Measurements from ENCODE around the gene PHF21B.

Gene PHF21B

DNA sequence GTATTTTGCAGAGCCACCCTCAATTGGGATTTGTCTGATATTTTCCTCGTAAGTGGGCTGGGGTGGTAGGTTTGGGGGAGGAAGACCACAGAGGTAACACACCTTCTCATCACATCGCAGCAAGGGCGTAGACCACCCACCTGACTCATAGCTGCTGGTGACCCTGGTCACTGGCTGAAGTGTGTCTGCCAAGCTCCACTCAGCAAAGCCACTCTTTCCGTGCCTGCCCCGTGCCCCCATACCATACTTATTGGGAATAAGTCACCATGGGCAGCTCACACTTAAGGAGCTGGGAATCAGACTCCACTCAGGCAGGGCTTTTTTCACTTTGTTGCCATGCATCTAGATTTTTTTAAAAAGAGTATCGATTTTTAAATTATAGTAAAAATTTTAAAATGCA is 111.6 kb downstream of the PHF21B start:
- WGBS (ENCODE audit: insufficient coverage, insufficient read length), result no CpG with 5 or more reads among the region's 6 CpGs
- Histone ChIP-seq H3K9me3 (ENCODE audit: control insufficient read depth, insufficient read depth, low read length) (no peaks in the 10 kb centered on the region), H3K27ac (ENCODE audit: low read length) (no peak overlapping the region), H3K4me3 (ENCODE audit: low read length) (no peak overlapping the region), H3K27me3 (ENCODE audit: control insufficient read depth, insufficient read depth, low read length) (no peaks in the 10 kb centered on the region), H3K4me1 (ENCODE audit: control insufficient read depth, insufficient read depth, low read length) (no peaks in the 10 kb centered on the region), H3K36me3 (ENCODE audit: control insufficient read depth, insufficient read depth, low read length) (peaks cover 8% of the 10 kb centered on the region)
- no peak for DNase-seq (ENCODE audit: low read depth, low spot score)

DNA sequence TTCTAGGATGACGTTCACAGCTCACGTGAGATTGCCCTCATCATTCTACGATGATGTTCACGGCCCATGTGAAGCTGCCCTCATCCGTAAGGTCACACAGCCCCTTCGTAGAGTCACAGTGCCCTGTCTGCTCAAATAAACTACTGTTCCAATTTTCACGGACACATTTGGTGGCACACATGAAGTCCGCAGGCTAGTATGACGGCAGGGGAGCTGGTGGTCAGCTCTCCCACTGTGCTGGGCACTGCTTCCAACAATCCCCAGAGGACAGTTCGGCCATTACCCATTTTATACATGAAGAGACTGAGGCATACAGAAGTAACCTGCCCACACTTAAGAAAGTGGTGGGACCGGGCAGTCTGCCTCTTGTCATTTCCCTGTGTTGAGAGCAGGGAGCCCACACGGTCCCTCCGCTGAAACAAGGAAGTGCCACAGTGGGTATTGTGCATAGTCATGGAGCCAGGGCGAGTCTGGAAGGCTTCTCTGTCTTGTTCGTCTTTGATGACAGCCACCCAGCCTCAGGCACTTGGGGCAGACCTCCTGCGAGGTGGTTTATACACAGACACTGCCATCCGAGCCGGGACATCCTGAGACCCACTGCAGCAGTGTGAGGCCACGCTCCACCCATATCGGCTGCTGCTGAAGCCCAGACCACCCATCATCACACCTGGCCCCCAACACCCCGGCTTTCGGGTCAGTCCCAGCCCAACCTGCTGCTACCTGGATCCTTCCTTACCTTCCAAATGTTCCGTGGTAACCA is 114.3 kb downstream of the PHF21B start:
- no peak for DNase-seq (ENCODE audit: low read depth, low spot score)
- WGBS (ENCODE audit: insufficient coverage, insufficient read length), result no CpG with 5 or more reads among the region's 23 CpGs
- Histone ChIP-seq H3K9me3 (ENCODE audit: control insufficient read depth, insufficient read depth, low read length) (no peaks in the 10 kb centered on the region), H3K27ac (ENCODE audit: low read length) (no peak overlapping the region), H3K4me3 (ENCODE audit: low read length) (no peak overlapping the region), H3K36me3 (ENCODE audit: control insufficient read depth, insufficient read depth, low read length) (0 out of 2 replicates have a peak, but pooled peaks cover 8% of the 10 kb centered on the region), H3K4me1 (ENCODE audit: control insufficient read depth, insufficient read depth, low read length) (no peaks in the 10 kb centered on the region), H3K27me3 (ENCODE audit: control insufficient read depth, insufficient read depth, low read length) (no peaks in the 10 kb centered on the region)

DNA sequence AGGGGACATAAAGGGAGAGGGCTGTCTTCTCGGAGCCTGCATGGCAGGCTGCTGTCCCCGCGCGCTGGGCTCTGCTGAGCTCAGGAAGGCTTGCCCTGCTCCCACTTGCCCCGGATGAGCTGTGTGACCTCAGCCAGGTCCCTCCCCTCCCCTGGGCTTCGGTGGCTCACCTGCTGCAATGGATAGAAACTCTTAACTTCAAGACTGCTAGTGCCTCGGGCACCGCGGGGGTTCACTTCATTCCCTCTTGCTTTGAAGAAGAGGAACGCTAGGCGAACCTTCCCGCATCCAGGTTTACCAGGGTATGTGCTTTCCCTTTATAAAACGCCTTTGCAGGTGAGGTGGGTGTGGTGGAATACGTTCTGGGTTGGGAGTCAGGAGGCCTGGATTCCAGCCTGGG is 115.0 kb downstream of the PHF21B start:
- no peak for DNase-seq (ENCODE audit: low read depth, low spot score)
- Histone ChIP-seq H3K27me3 (ENCODE audit: control insufficient read depth, insufficient read depth, low read length) (no peaks in the 10 kb centered on the region), H3K9me3 (ENCODE audit: control insufficient read depth, insufficient read depth, low read length) (no peaks in the 10 kb centered on the region), H3K27ac (ENCODE audit: low read length) (no peak overlapping the region), H3K4me1 (ENCODE audit: control insufficient read depth, insufficient read depth, low read length) (no peaks in the 10 kb centered on the region), H3K36me3 (ENCODE audit: control insufficient read depth, insufficient read depth, low read length) (0 out of 2 replicates have a peak, but pooled peaks cover 11% of the 10 kb centered on the region), H3K4me3 (ENCODE audit: low read length) (no peak overlapping the region)
- no CpG with 5 or more reads among the region's 14 CpGs for WGBS (ENCODE audit: insufficient coverage, insufficient read length)

DNA sequence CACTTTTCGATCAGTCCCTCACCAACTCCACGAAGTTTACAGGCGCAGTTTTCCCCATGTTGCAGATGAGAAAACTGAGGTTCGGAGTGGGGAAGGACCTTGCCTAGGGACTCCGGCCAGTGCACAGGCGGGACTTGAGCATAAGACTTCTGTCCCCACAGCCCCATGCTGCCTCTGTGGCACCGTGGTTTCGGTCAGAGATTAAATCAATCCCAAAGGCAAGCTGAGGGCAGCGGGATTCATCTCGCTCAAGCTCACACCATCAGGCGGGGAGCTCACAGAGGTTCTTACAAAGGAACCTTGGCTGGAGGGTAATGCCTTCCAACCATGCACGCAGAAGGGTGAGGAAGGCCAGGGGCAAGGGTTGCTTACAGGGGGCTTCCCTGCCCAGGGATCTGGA is 115.5 kb downstream of the PHF21B start:
- Histone ChIP-seq H3K4me1 (ENCODE audit: control insufficient read depth, insufficient read depth, low read length) (no peaks in the 10 kb centered on the region), H3K36me3 (ENCODE audit: control insufficient read depth, insufficient read depth, low read length) (0 out of 2 replicates have a peak, but pooled peaks cover 11% of the 10 kb centered on the region), H3K27ac (ENCODE audit: low read length) (no peak overlapping the region), H3K9me3 (ENCODE audit: control insufficient read depth, insufficient read depth, low read length) (no peaks in the 10 kb centered on the region), H3K27me3 (ENCODE audit: control insufficient read depth, insufficient read depth, low read length) (no peaks in the 10 kb centered on the region), H3K4me3 (ENCODE audit: low read length) (no peak overlapping the region)
- WGBS (ENCODE audit: insufficient coverage, insufficient read length), result no CpG with 5 or more reads among the region's 12 CpGs
- DNase-seq (ENCODE audit: low read depth, low spot score), result no peak

DNA sequence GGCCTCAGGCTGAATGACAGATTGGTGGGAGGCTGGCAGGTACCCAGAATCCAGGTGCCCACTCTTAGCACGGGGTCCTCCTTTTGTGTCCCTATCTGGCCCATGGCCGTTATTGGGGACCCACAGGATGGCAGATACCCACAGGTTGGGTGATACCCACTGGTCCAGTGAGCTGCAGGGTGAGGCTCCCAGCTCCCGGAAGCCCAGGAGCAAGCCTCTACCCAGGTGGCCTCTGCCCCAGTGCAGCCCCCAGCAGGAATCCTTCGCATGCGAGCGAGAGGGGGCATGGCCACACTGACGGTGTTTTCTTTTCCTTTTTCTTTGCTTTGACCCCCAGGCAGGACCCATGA is 116.1 kb downstream of the PHF21B start:
- no peak for DNase-seq (ENCODE audit: low read depth, low spot score)
- Histone ChIP-seq H3K4me3 (ENCODE audit: low read length) (no peak overlapping the region), H3K9me3 (ENCODE audit: control insufficient read depth, insufficient read depth, low read length) (no peaks in the 10 kb centered on the region), H3K36me3 (ENCODE audit: control insufficient read depth, insufficient read depth, low read length) (0 out of 2 replicates have a peak, but pooled peaks cover 11% of the 10 kb centered on the region), H3K27me3 (ENCODE audit: control insufficient read depth, insufficient read depth, low read length) (no peaks in the 10 kb centered on the region), H3K4me1 (ENCODE audit: control insufficient read depth, insufficient read depth, low read length) (no peaks in the 10 kb centered on the region), H3K27ac (ENCODE audit: low read length) (no peak overlapping the region)
- WGBS (ENCODE audit: insufficient coverage, insufficient read length), result no CpG with 5 or more reads among the region's 7 CpGs

DNA sequence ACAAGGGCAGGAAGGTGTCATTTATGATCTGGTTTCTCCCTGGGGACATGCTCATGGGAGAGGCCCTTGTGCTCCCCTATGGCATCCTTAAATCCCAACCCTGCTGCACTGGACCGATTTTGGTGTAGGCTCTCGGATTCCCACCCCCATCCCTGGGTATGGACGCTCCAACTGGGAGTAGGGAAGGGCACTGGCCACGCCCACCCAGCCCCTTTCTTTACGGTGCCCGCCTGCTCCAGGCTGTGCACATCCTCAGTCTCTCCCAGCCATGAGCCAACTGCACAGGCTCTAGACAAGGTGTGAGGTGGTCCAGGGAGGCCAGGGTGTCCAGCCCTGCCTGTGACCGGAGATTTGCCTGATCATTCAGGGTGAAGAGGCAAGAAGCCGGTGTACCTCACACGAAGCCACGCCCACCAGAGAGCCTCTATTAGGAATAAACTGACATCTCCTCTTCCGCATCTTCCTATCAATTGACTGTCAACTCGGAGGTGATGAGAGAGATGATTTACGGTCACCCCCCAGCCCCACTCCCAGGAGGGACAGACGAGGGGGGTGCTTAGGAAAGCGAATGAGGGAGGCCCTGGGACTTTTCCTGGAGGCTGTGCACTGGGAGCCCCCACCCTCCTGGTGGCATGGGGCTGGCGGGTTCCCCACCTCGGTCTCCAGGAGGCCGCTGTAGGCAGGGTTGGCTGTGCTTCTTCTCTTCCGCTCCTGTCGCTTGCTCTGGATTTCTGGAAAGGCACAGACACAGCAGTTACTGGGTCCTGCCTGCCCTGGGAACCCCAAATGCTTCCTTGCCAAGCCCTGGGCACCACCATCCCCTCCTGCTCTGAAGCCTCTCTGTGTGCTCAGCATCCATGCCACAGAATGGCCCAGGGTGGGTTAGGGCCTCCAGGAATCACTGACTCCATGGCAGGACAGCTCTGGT is 116.7 kb downstream of the PHF21B start:
- Histone ChIP-seq H3K9me3 (ENCODE audit: control insufficient read depth, insufficient read depth, low read length) (no peaks in the 10 kb centered on the region), H3K36me3 (ENCODE audit: control insufficient read depth, insufficient read depth, low read length) (0 out of 2 replicates have a peak, but pooled peaks cover 11% of the 10 kb centered on the region), H3K27ac (ENCODE audit: low read length) (no peak overlapping the region), H3K4me1 (ENCODE audit: control insufficient read depth, insufficient read depth, low read length) (no peaks in the 10 kb centered on the region), H3K4me3 (ENCODE audit: low read length) (no peak overlapping the region), H3K27me3 (ENCODE audit: control insufficient read depth, insufficient read depth, low read length) (no peaks in the 10 kb centered on the region)
- no peak for DNase-seq (ENCODE audit: low read depth, low spot score)
- no CpG with 5 or more reads among the region's 20 CpGs for WGBS (ENCODE audit: insufficient coverage, insufficient read length)

DNA sequence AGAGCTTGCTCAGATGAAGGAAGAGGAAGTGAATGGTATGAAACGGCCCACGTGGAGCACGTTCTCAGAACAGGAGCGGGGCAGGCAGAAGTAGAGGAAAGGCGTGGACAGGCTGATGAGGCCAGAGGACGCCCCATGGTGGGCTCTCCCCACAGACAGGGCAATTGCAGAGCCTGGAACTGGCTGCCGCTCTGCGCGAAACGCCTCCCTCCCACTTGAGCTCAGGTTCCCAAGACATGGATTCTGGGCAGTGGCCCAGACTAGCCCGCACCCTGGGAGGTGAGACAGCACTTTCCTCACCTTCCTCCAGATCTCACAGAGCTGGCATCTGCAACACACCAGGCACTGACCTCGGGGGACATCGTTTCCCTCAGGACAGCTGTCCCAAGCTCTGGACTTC is 117.6 kb downstream of the PHF21B start:
- Histone ChIP-seq H3K4me1 (ENCODE audit: control insufficient read depth, insufficient read depth, low read length) (no peaks in the 10 kb centered on the region), H3K36me3 (ENCODE audit: control insufficient read depth, insufficient read depth, low read length) (0 out of 2 replicates have a peak, but pooled peaks cover 11% of the 10 kb centered on the region), H3K27ac (ENCODE audit: low read length) (no peak overlapping the region), H3K4me3 (ENCODE audit: low read length) (no peak overlapping the region), H3K9me3 (ENCODE audit: control insufficient read depth, insufficient read depth, low read length) (no peaks in the 10 kb centered on the region), H3K27me3 (ENCODE audit: control insufficient read depth, insufficient read depth, low read length) (no peaks in the 10 kb centered on the region)
- no CpG with 5 or more reads among the region's 13 CpGs for WGBS (ENCODE audit: insufficient coverage, insufficient read length)
- DNase-seq (ENCODE audit: low read depth, low spot score), result no peak

DNA sequence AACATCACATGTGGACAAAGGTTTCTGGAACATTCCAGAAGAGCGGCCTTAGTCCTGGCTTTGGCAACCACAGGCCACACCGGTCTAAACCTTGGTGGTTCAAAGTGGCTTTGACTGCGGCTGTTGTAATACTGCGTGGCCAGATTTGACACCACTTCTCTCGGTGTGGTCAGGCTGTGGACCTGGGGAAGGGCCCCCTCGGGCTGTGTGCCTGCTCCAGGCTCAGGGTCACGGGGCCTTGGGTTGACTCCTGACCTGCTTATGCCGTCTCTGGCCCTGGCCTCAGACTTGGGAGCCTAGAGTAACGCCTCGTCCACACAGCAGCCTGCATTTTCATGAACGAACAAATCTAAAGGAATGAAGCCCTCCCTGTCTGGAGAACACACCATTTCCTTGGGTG is 118.0 kb downstream of the PHF21B start:
- no peaks in the 10 kb centered on the region for H3K4me1 ChIP-seq (ENCODE audit: control insufficient read depth, insufficient read depth, low read length)
- no peak overlapping the region for H3K27ac ChIP-seq (ENCODE audit: low read length)
- WGBS (ENCODE audit: insufficient coverage, insufficient read length), result no CpG with 5 or more reads among the region's 11 CpGs
- H3K27me3 ChIP-seq (ENCODE audit: control insufficient read depth, insufficient read depth, low read length), result no peaks in the 10 kb centered on the region
- 0 out of 2 replicates have a peak, but pooled peaks cover 11% of the 10 kb centered on the region for H3K36me3 ChIP-seq (ENCODE audit: control insufficient read depth, insufficient read depth, low read length)
- no peaks in the 10 kb centered on the region for H3K9me3 ChIP-seq (ENCODE audit: control insufficient read depth, insufficient read depth, low read length)
- no peak for DNase-seq (ENCODE audit: low read depth, low spot score)
- no peak overlapping the region for H3K4me3 ChIP-seq (ENCODE audit: low read length)

DNA sequence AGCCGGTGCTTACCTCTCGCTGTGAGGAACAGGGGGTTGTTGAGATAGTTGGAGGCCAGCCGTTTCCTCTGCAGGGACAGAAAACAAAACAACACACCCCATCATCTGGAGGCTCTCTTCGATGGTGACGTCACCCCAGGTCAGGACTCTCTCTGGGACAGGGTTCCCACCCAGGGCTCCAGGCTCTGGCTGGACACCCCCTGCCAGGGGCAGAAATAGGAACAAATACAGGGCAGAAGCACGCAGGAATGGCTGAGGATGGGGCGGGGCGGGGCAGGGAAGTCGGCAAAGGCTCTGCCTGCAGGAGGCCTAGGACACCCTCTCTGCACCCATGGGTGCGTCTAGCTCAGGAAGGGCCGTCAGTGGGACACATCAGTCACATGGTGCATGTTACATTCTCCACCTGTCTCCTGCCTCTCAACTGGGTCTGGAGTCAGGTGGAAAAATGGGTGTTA is 118.5 kb downstream of the PHF21B start:
- WGBS (ENCODE audit: insufficient coverage, insufficient read length), result no CpG with 5 or more reads among the region's 11 CpGs

DNA sequence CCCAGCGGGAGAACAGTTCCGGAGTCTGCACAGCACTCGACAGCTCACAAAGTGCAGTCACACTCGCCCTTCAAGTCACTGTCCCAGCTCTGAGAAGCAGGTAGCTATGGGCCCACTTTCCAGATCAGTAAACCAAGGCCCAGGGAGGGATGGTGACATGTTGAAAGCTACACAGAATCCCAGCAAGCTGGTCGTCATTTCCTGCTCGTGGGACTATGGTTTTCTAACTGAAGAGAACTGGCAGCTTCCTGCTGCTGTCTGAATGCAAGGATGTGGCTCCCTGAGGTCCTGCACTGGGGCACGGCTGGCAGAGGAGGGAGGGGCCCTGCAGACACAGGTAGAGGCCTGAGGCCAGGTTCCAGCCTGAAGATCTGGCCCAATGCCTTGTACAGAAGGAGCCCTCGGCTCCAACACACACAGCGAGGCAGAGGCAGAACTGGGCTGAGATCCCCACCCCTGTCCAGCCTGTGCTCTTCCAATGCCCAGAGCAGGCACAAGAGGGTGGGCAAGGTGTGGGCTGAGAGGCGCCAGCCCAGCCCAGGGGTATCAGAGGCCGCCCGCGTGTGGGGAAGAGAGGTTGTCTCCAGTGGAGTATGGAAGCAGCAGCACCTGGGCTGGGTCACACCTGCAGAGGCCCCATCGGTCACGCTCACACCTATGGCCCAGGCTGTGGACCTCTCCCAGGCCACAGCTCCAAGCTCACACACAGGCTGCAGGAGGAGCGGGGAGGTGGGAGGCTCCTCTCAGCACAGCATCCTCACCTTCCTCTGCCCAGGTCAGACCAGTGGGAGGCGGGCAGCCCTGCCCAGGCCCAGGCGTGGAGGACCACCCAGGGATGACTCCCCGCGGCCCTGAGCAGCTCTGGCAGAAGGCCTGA is 119.2 kb downstream of the PHF21B start:
- DNase-seq (ENCODE audit: low read depth, low spot score), result no peak
- Histone ChIP-seq H3K4me3 (ENCODE audit: low read length) (no peak overlapping the region), H3K4me1 (ENCODE audit: control insufficient read depth, insufficient read depth, low read length) (no peaks in the 10 kb centered on the region), H3K27me3 (ENCODE audit: control insufficient read depth, insufficient read depth, low read length) (no peaks in the 10 kb centered on the region), H3K36me3 (ENCODE audit: control insufficient read depth, insufficient read depth, low read length) (0 out of 2 replicates have a peak, but pooled peaks cover 12% of the 10 kb centered on the region), H3K27ac (ENCODE audit: low read length) (no peak overlapping the region), H3K9me3 (ENCODE audit: control insufficient read depth, insufficient read depth, low read length) (no peaks in the 10 kb centered on the region)
- WGBS (ENCODE audit: insufficient coverage, insufficient read length), result no CpG with 5 or more reads among the region's 20 CpGs

More for the DNA sequence above, 118.5 kb downstream of the PHF21B start:
- Histone ChIP-seq H3K4me3 (ENCODE audit: low read length) (no peak overlapping the region), H3K27me3 (ENCODE audit: control insufficient read depth, insufficient read depth, low read length) (no peaks in the 10 kb centered on the region), H3K36me3 (ENCODE audit: control insufficient read depth, insufficient read depth, low read length) (0 out of 2 replicates have a peak, but pooled peaks cover 11% of the 10 kb centered on the region), H3K9me3 (ENCODE audit: control insufficient read depth, insufficient read depth, low read length) (no peaks in the 10 kb centered on the region), H3K27ac (ENCODE audit: low read length) (no peak overlapping the region), H3K4me1 (ENCODE audit: control insufficient read depth, insufficient read depth, low read length) (no peaks in the 10 kb centered on the region)
- no peak for DNase-seq (ENCODE audit: low read depth, low spot score)

Data from iPS DF 6.9 (cell line).